Measurements from ENCODE around the gene SLC6A11.

DNA sequence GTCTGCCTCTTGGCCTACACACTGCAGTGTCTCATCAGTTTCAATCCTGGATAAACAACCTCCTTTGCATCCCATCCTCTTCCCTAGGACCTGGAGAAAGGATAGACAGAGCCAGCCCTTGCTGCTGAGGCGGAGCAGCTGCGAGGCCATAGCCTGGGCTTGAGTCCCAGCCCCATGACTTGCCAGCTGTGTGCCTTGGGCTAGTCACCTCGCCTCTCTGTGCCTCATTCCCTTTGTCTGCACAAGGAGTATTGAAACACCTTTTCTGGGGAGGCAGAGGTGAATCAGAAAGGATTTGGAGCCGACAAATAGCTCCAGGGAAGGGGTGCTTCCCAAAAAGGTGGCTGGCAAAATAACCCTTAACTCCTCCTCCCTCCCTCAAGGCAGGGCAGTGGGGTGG, 111.5 kb downstream of the SLC6A11 start:
- TF ChIP-seq, protein P1, sequence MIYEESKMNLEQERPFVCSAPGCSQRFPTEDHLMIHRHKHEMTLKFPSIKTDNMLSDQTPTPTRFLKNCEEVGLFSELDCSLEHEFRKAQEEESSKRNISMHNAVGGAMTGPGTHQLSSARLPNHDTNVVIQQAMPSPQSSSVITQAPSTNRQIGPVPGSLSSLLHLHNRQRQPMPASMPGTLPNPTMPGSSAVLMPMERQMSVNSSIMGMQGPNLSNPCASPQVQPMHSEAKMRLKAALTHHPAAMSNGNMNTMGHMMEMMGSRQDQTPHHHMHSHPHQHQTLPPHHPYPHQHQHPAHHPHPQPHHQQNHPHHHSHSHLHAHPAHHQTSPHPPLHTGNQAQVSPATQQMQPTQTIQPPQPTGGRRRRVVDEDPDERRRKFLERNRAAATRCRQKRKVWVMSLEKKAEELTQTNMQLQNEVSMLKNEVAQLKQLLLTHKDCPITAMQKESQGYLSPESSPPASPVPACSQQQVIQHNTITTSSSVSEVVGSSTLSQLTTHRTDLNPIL (CRISPR knock-in tag; IDR thresholded peaks at IDR 0.05; ENCODE audit: low read depth) = no peak
- no peak for TF ChIP-seq ZFP3 (CRISPR knock-in tag; IDR thresholded peaks at IDR 0.05)
- TF ChIP-seq TOX (CRISPR knock-in tag; IDR thresholded peaks at IDR 0.05; ENCODE audit: borderline replicate concordance) = no peak
- TF ChIP-seq ARNTL (CRISPR knock-in tag; IDR thresholded peaks at IDR 0.05; ENCODE audit: borderline replicate concordance, low read depth) = no peak
- TF ChIP-seq, protein P2, sequence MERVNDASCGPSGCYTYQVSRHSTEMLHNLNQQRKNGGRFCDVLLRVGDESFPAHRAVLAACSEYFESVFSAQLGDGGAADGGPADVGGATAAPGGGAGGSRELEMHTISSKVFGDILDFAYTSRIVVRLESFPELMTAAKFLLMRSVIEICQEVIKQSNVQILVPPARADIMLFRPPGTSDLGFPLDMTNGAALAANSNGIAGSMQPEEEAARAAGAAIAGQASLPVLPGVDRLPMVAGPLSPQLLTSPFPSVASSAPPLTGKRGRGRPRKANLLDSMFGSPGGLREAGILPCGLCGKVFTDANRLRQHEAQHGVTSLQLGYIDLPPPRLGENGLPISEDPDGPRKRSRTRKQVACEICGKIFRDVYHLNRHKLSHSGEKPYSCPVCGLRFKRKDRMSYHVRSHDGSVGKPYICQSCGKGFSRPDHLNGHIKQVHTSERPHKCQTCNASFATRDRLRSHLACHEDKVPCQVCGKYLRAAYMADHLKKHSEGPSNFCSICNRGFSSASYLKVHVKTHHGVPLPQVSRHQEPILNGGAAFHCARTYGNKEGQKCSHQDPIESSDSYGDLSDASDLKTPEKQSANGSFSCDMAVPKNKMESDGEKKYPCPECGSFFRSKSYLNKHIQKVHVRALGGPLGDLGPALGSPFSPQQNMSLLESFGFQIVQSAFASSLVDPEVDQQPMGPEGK (CRISPR knock-in tag; IDR thresholded peaks at IDR 0.05; ENCODE audit: borderline replicate concordance) = no peak
- TF ChIP-seq ISL1 (CRISPR knock-in tag; IDR thresholded peaks at IDR 0.05) = no peak
- no peak for TF ChIP-seq ZFP30 (CRISPR knock-in tag; IDR thresholded peaks at IDR 0.05)

Measured in SK-N-SH treated with all-trans-retinoic acid at 6 μM for 48 hours (cell line).